ENCODE results near the gene IGF1R. TPM values are rescaled to one million over a fixed set of nuclear protein-coding genes. Genes with fewer than 3 reads are reported as not detected.

IGF1R gene
- total RNA-seq, 1 experiment from 2014 or later = 3.8 TPM

- CTCF ChIA-PET = no interaction called here
- Histone ChIP-seq H3K27me3 (ENCODE audit: low read length) (no peaks in the 10 kb centered on the region), H3K27ac (ENCODE audit: low read length) (no peak overlapping the region), H3K9ac (ENCODE audit: low read length) (no peak overlapping the region), H4K20me1 (ENCODE audit: low read length) (no peaks in the 10 kb centered on the region), H3K9me3 (ENCODE audit: low read length) (no peaks in the 10 kb centered on the region), H3K79me2 (ENCODE audit: low read length) (no peaks in the 10 kb centered on the region), H3F3A (ENCODE audit: low read length, unreplicated experiment) (no peaks in the 10 kb centered on the region), H3K4me1 (ENCODE audit: insufficient read depth, low read length) (peaks cover 12% of the 10 kb centered on the region), H3K9me2 (replicated peaks; ENCODE audit: low read length) (no peaks in the 10 kb centered on the region), H3K4me2 (ENCODE audit: low read length) (no peak overlapping the region), H3K36me3 (ENCODE audit: low read depth, low read length) (no peaks in the 10 kb centered on the region), H2AFZ (ENCODE audit: low read length) (no peak overlapping the region), H3K4me3 (ENCODE audit: low read length) (no peak overlapping the region)
- TF ChIP-seq EZH2 (IDR thresholded peaks at IDR 0.05; ENCODE audit: low read length, unreplicated experiment) (no peak), EZH2phosphoT487 (IDR thresholded peaks at IDR 0.05; ENCODE audit: borderline replicate concordance, low read length) (no peak), CTCF (conservative IDR thresholded peaks at IDR 0.05; ENCODE audit: low read depth, low read length) (no peak)
- DNase-seq (no peak), ATAC-seq (no peak)
- BruUV-seq (replicated peaks) = no TSS peak
- intact Hi-C loops (cut with micrococcal nuclease) = no loop called here
- POLR2A ChIA-PET (ENCODE audit: unreplicated experiment) = no interaction called here
Measured at GRCh38 chr15:98795980-98796379, 147.6 kb downstream of the IGF1R start.

GRCh38 chr15:98796685-98797357, 148.5 kb downstream of the IGF1R start:
- no peaks in the 10 kb centered on the region for H3K27me3 ChIP-seq (ENCODE audit: low read length)
- H4K20me1 ChIP-seq (ENCODE audit: low read length) = no peaks in the 10 kb centered on the region
- peaks cover 16% of the 10 kb centered on the region for H3K4me1 ChIP-seq (ENCODE audit: insufficient read depth, low read length)
- no peaks in the 10 kb centered on the region for H3K9me3 ChIP-seq (ENCODE audit: low read length)
- H3K4me3 ChIP-seq (ENCODE audit: low read length) = no peak overlapping the region
- H3K4me2 ChIP-seq (ENCODE audit: low read length) = no peak overlapping the region
- no peak for DNase-seq
- no peak overlapping the region for H3K9ac ChIP-seq (ENCODE audit: low read length)
- no TSS peak for BruUV-seq (replicated peaks)
- no peaks in the 10 kb centered on the region for H3F3A ChIP-seq (ENCODE audit: low read length, unreplicated experiment)
- no peaks in the 10 kb centered on the region; the same call in 1 of the 2 replicates for H3K79me2 ChIP-seq (ENCODE audit: low read length)
- H3K9me2 ChIP-seq (replicated peaks; ENCODE audit: low read length) = no peaks in the 10 kb centered on the region
- intact Hi-C loops (cut with micrococcal nuclease) = no loop called here
- TF ChIP-seq EZH2phosphoT487 (IDR thresholded peaks at IDR 0.05; ENCODE audit: borderline replicate concordance, low read length) = no peak
- no peak for TF ChIP-seq EZH2 (IDR thresholded peaks at IDR 0.05; ENCODE audit: low read length, unreplicated experiment)
- TF ChIP-seq CTCF (conservative IDR thresholded peaks at IDR 0.05; ENCODE audit: low read depth, low read length) = no peak
- ChIA-PET POLR2A (ENCODE audit: unreplicated experiment) (no interaction called here), CTCF (no interaction called here)
- no peak for ATAC-seq
- no peak overlapping the region for H2AFZ ChIP-seq (ENCODE audit: low read length)
- H3K36me3 ChIP-seq (ENCODE audit: low read depth, low read length) = no peaks in the 10 kb centered on the region
- no peak overlapping the region for H3K27ac ChIP-seq (ENCODE audit: low read length)

GRCh38 chr15:98798375-98798893, 150.1 kb downstream of the IGF1R start:
- no peaks in the 10 kb centered on the region for H3K9me3 ChIP-seq (ENCODE audit: low read length)
- no peaks in the 10 kb centered on the region; the same call in 1 of the 2 replicates for H3K79me2 ChIP-seq (ENCODE audit: low read length)
- DNase-seq (no peak), ATAC-seq (no peak)
- no peak overlapping the region for H3K27ac ChIP-seq (ENCODE audit: low read length)
- CTCF ChIA-PET = no interaction called here
- no peaks in the 10 kb centered on the region for H3K36me3 ChIP-seq (ENCODE audit: low read depth, low read length)
- TF ChIP-seq EZH2phosphoT487 (IDR thresholded peaks at IDR 0.05; ENCODE audit: borderline replicate concordance, low read length) (no peak), EZH2 (IDR thresholded peaks at IDR 0.05; ENCODE audit: low read length, unreplicated experiment) (no peak), CTCF (conservative IDR thresholded peaks at IDR 0.05; ENCODE audit: low read depth, low read length) (no peak)
- peaks cover 26% of the 10 kb centered on the region for H3K4me1 ChIP-seq (ENCODE audit: insufficient read depth, low read length)
- H2AFZ ChIP-seq (ENCODE audit: low read length) = no peak overlapping the region
- intact Hi-C loops (cut with micrococcal nuclease) = no loop called here
- no peak overlapping the region for H3K4me2 ChIP-seq (ENCODE audit: low read length)
- H4K20me1 ChIP-seq (ENCODE audit: low read length) = no peaks in the 10 kb centered on the region
- BruUV-seq (replicated peaks) = no TSS peak
- H3K4me3 ChIP-seq (ENCODE audit: low read length) = no peak overlapping the region
- POLR2A ChIA-PET (ENCODE audit: unreplicated experiment) = no interaction called here
- H3K27me3 ChIP-seq (ENCODE audit: low read length) = no peaks in the 10 kb centered on the region
- no peaks in the 10 kb centered on the region for H3K9me2 ChIP-seq (replicated peaks; ENCODE audit: low read length)
- no peak overlapping the region for H3K9ac ChIP-seq (ENCODE audit: low read length)
- H3F3A ChIP-seq (ENCODE audit: low read length, unreplicated experiment) = no peaks in the 10 kb centered on the region
